ENCODE results near the gene TASL. TPM values are rescaled to one million over a fixed set of nuclear protein-coding genes. Genes with fewer than 3 reads are reported as not detected.

Gene TASL, protein sequence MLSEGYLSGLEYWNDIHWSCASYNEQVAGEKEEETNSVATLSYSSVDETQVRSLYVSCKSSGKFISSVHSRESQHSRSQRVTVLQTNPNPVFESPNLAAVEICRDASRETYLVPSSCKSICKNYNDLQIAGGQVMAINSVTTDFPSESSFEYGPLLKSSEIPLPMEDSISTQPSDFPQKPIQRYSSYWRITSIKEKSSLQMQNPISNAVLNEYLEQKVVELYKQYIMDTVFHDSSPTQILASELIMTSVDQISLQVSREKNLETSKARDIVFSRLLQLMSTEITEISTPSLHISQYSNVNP
- 27.0 and 27.7 TPM in 2 replicates for total RNA-seq

DNA sequence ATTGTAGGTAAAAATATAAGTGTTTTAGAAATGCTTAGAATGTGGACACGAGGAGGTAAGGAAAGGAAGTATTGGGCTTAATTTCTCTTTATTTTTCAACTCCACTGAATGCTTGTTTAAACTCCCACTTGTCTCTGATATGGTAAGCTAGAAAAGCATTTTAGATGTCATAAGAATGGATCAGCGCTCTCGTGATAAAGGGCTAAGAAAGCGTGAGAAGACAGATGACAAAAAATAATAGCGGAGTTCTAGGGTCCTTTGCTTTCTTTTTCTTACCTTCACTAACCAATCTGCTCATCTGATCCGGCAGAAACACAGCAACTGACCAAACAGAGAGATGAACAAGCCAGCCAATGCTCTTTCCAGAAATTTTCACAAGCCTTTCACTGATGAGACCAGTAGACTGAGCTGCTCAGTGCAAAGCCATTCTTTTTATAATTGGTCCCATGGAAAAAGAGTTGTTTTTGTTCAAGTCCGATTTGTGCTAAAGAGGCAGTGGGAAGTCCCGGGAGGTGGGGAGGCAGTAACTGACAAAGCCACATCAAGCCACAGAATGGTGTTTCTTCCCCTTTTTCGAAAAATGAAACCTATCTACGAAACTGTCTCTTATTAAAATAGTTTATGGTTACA, at the start of gene TASL:
Gene TASL (minus strand): TSS at position 405 of the 630 bp plus-strand sequence. CDS start 17,411 bp downstream, outside the sequence.
- TF ChIP-seq, protein P1, sequence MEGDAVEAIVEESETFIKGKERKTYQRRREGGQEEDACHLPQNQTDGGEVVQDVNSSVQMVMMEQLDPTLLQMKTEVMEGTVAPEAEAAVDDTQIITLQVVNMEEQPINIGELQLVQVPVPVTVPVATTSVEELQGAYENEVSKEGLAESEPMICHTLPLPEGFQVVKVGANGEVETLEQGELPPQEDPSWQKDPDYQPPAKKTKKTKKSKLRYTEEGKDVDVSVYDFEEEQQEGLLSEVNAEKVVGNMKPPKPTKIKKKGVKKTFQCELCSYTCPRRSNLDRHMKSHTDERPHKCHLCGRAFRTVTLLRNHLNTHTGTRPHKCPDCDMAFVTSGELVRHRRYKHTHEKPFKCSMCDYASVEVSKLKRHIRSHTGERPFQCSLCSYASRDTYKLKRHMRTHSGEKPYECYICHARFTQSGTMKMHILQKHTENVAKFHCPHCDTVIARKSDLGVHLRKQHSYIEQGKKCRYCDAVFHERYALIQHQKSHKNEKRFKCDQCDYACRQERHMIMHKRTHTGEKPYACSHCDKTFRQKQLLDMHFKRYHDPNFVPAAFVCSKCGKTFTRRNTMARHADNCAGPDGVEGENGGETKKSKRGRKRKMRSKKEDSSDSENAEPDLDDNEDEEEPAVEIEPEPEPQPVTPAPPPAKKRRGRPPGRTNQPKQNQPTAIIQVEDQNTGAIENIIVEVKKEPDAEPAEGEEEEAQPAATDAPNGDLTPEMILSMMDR (IDR thresholded peaks at IDR 0.05): no peak
- H3K9me3 Mint-ChIP-seq: no peaks in the 10 kb centered on the region
- H3K4me3 Mint-ChIP-seq: peak within 1 kb of the TSS; percentile 93
- peak; percentile 84 for ATAC-seq (ENCODE audit: low read depth)
- peak; percentile 17 for DNase-seq
- CTCF ChIA-PET: interaction anchor here (1.5 kb wide), 1 partner anchor 16 kb away, joined by 16 read pairs; no protein-coding TSS in a partner anchor
- POLR2A ChIA-PET: interaction anchor here (0.8 to 2.7 kb wide), 6 partner anchors 8 to 313 kb away, joined by 3 to 25 read pairs (median 13); partner anchors contain the start of genes GK and TAB3
- H3K4me1 Mint-ChIP-seq: peaks cover 37% of the 10 kb centered on the region
- peak within 1 kb of the TSS; percentile 96 for H3K27ac Mint-ChIP-seq
- peaks cover 28% of the 10 kb centered on the region for H3K36me3 Mint-ChIP-seq (ENCODE audit: low read depth)
- intact Hi-C loops (cut with micrococcal nuclease): loop anchor here (1.0 to 10.0 kb wide), 6 partner anchors 9 to 660 kb away; partner anchors contain the start of gene TAB3
- H3K27me3 Mint-ChIP-seq: no peaks in the 10 kb centered on the region

DNA sequence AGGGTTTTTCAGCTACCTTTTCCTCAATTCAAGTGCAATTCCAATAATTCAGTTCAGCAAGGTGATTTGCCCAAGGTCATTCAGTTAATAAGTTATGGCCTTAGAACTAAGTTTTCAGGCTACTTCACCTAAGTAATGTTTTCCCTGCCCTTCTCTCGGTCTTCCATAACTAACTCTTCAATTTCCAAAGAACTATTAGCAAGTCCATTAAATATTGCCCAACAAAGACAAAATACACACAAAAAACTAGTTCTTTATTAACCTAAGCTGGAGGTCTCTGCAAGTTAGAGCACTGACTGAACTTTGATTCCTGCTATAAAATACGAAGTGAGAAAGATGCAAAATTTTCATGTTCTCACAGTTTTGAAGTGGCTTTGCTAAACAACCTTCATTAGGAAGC, 48.8 kb upstream of the TASL start:
- intact Hi-C loops (cut with micrococcal nuclease): no loop called here
- peaks cover 3% of the 10 kb centered on the region for H3K9me3 Mint-ChIP-seq
- no peak for ATAC-seq (ENCODE audit: low read depth)
- no peaks in the 10 kb centered on the region for H3K4me1 Mint-ChIP-seq
- TF ChIP-seq, protein P1 (IDR thresholded peaks at IDR 0.05): no peak
- CTCF ChIA-PET: no interaction called here
- H3K36me3 Mint-ChIP-seq (ENCODE audit: low read depth): peaks cover under 1% of the 10 kb centered on the region
- no peak for DNase-seq
- H3K27me3 Mint-ChIP-seq: no peaks in the 10 kb centered on the region
- no peak overlapping the region for H3K4me3 Mint-ChIP-seq
- no peak overlapping the region for H3K27ac Mint-ChIP-seq
- POLR2A ChIA-PET: no interaction called here

DNA sequence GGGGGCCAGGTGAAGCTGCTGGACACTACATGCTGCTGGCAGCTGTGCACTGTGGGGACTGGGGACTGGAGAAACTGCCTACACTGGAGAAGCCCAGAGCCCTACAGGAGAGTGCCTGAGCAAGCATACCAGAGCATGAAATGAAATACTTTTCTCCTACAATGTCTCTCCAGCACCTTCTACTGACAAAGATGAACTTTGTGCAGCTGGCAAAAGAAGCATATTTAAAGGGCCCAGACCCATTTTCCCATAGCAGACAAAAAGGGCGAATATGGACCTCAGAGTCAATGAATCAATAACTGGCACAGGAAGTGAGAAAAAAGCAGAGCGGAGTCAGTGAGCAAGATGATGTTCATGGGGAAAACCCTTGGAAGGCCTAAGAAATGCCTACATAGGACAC, 44.8 kb upstream of the TASL start:
- Mint-ChIP-seq H3K27ac (no peak overlapping the region), H3K4me1 (no peaks in the 10 kb centered on the region), H3K27me3 (no peaks in the 10 kb centered on the region), H3K4me3 (no peak overlapping the region), H3K9me3 (peaks cover 3% of the 10 kb centered on the region), H3K36me3 (ENCODE audit: low read depth) (peaks cover 2% of the 10 kb centered on the region)
- ChIA-PET POLR2A (no interaction called here), CTCF (no interaction called here)
- DNase-seq: no peak
- intact Hi-C loops (cut with micrococcal nuclease): no loop called here
- ATAC-seq (ENCODE audit: low read depth): no peak
- TF ChIP-seq, protein P1 (IDR thresholded peaks at IDR 0.05): no peak

DNA sequence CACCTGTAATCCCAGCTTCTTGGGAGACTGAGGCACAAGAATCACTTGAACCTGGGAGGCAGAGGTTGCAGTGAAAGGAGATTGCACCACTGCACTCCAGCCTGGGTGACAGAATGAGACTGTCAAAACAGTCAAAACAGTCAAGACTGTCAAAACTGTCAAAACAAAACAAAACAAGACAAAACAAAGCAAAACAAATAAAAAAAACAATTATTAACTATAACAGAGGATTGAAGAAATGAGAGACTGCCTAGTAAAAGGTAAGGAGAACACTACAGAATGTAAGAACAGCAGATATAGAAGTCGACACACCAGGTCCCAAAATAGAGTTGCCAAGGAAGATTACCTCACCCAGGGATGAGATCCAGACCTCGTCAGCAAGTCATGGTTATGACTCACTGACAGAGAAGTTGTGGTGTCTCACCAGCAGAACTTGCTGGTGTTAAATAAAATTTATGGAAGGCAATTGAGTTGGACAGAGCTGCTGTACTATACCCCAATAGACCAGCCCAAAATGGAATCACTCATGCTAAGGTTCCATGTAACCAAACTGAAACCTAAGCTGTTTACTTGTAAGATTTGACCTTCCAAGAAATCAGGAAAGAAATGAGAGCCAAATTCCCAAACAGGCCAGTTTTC, 43.5 kb upstream of the TASL start:
- H3K9me3 Mint-ChIP-seq: peaks cover 3% of the 10 kb centered on the region
- CTCF ChIA-PET: no interaction called here
- POLR2A ChIA-PET: no interaction called here
- ATAC-seq (ENCODE audit: low read depth): no peak
- TF ChIP-seq, protein P1 (IDR thresholded peaks at IDR 0.05): no peak
- intact Hi-C loops (cut with micrococcal nuclease): no loop called here
- no peaks in the 10 kb centered on the region for H3K27me3 Mint-ChIP-seq
- H3K4me3 Mint-ChIP-seq: no peak overlapping the region
- no peak overlapping the region for H3K27ac Mint-ChIP-seq
- H3K36me3 Mint-ChIP-seq (ENCODE audit: low read depth): peaks cover 2% of the 10 kb centered on the region
- DNase-seq: no peak
- H3K4me1 Mint-ChIP-seq: no peaks in the 10 kb centered on the region

DNA sequence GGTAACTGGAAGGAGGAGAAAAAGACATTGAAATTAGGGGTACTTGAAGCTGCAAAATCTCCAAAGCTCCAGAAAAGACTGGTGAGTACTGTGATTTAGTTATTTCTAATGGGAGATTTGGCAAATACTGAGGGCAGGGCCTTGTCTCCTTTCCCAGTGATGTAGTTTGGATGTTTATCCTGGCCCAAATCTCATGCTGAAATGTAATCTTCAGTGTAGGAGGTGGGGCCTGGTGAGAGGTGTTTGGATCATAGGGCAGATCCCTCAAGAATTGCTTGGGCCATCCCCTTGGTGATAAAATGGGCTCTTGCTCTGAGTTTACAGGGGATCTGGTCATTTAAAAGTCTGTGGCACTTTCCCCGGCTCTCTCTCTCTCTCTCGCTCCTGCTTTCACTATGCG, 42.6 kb upstream of the TASL start:
- H3K4me1 Mint-ChIP-seq: no peaks in the 10 kb centered on the region
- peaks cover 2% of the 10 kb centered on the region for H3K36me3 Mint-ChIP-seq (ENCODE audit: low read depth)
- no peak overlapping the region for H3K4me3 Mint-ChIP-seq
- TF ChIP-seq, protein P1 (IDR thresholded peaks at IDR 0.05): no peak
- ChIA-PET CTCF (no interaction called here), POLR2A (no interaction called here)
- no peaks in the 10 kb centered on the region for H3K27me3 Mint-ChIP-seq
- H3K9me3 Mint-ChIP-seq: peaks cover 3% of the 10 kb centered on the region
- intact Hi-C loops (cut with micrococcal nuclease): no loop called here
- DNase-seq (no peak), ATAC-seq (ENCODE audit: low read depth) (no peak)
- no peak overlapping the region for H3K27ac Mint-ChIP-seq
